K562 (cell line): ENCODE data around the gene ORAI3. TPM values are rescaled to one million over a fixed set of nuclear protein-coding genes. Genes with fewer than 3 reads are reported as not detected.

ENCODE experiments used
- CGGBP1 ChIP-seq: fragments of 250-450 bp; sonication (Bioruptor Pico); IDR thresholded peaks from 2 replicates; pipeline ENCODE4 v1.9.0; 2021; ENCODE audit warnings: mild to moderate bottlenecking
- ELK3 ChIP-seq: fragments of 450-650 bp; formaldehyde crosslinking; IDR thresholded peaks from 2 replicates; pipeline ENCODE4 v1.4.0; 2020; ENCODE audit warnings: mild to moderate bottlenecking
- KHSRP ChIP-seq: fragments of 450-650 bp; IDR thresholded peaks from 2 replicates; pipeline ENCODE4 v1.6.1; 2017
- LEF1 ChIP-seq: fragments of 450-650 bp; IDR thresholded peaks from 2 replicates; pipeline ENCODE4 v1.6.1; 2016; ENCODE audit warnings: mild to moderate bottlenecking
- MCM2 ChIP-seq: fragments of 450-650 bp; IDR thresholded peaks from 2 replicates; pipeline ENCODE4 v1.6.1; 2017; ENCODE audit warnings: low read depth, mild to moderate bottlenecking
- MEF2D ChIP-seq: conservative IDR thresholded peaks from 2 replicates; pipeline ENCODE4 v1.6.1; 2016; ENCODE audit warnings: low read depth, missing genetic modification characterization, missing compliant biosample characterization
- PML ChIP-seq: IDR thresholded peaks from 2 replicates; pipeline ENCODE4 v1.6.1; 2012; ENCODE audit warnings: low read length, inconsistent platforms
- RNF219 ChIP-seq: fragments of 250-450 bp; sonication (Bioruptor Pico); IDR thresholded peaks from 2 replicates; pipeline ENCODE4 v1.5.0; 2022; ENCODE audit warnings: mild to moderate bottlenecking
- SREBF2 ChIP-seq: sonication (generic); formaldehyde crosslinking; IDR thresholded peaks from 2 replicates; pipeline ENCODE4 v1.4.0; 2020; ENCODE audit warnings: mild to moderate bottlenecking, missing genetic modification reagents
- SRSF1 ChIP-seq: fragments of 200-400 bp; formaldehyde crosslinking; IDR thresholded peaks from 2 replicates; pipeline ENCODE4 v1.6.1; 2017; ENCODE audit warnings: mild to moderate bottlenecking, low read depth, low read length, moderate library complexity
- TFE3 ChIP-seq: fragments of 450-650 bp; formaldehyde crosslinking; IDR thresholded peaks from 2 replicates; pipeline ENCODE4 v1.4.0; 2020; ENCODE audit warnings: mild to moderate bottlenecking, mixed read lengths
- ZBTB12 ChIP-seq: fragments of 250-450 bp; sonication (Bioruptor Pico); IDR thresholded peaks from 2 replicates; pipeline ENCODE4 v1.4.0; 2020
- ZC3H8 ChIP-seq: fragments of 450-650 bp; IDR thresholded peaks from 2 replicates; pipeline ENCODE4 v1.6.1; 2017
- ZEB2 ChIP-seq: fragments of 450-650 bp; IDR thresholded peaks from 2 replicates; pipeline ENCODE4 v1.6.1; 2016
- ZNF12 ChIP-seq: sonication (generic); formaldehyde crosslinking; IDR thresholded peaks from 2 replicates; pipeline ENCODE4 v1.4.0; 2020; ENCODE audit warnings: mild to moderate bottlenecking, missing genetic modification reagents
- ZNF184 ChIP-seq: sonication (generic); formaldehyde crosslinking; IDR thresholded peaks from 2 replicates; pipeline ENCODE4 v1.5.0; 2020; ENCODE audit warnings: missing genetic modification reagents
- ZNF41 ChIP-seq: fragments of 250-450 bp; sonication (Bioruptor Pico); conservative IDR thresholded peaks from 2 replicates; pipeline ENCODE4 v1.4.0; 2020; ENCODE audit warnings: mild to moderate bottlenecking
- ZNF551 ChIP-seq: fragments of 250-450 bp; sonication (Bioruptor Pico); IDR thresholded peaks from 2 replicates; pipeline ENCODE4 v1.5.0; 2021; ENCODE audit warnings: mild to moderate bottlenecking, moderate library complexity
- polyA plus RNA-seq, 8 experiments: library from polyadenylated mRNA; depleted of rRNA in 4 of 8; stranded (reverse) in 5 of 8; unstranded in 3 of 8; fragments of >200 nt; fragmentation: Nextera tagmentation in 2 of 8; fragmentation: Illumina TruSeq in 1 of 8; extraction: Ambion mirVana in 2 of 8; extraction: Trizol in 1 of 8; gene quantifications; 2 replicates each; pipeline versions ENCODE4 v1.2.1 to v1.2.3, GENCODE V29; 2011 to 2014; ENCODE audit warnings: inconsistent platforms in 1 of 8, missing spikeins in 1 of 8
- total RNA-seq, 7 experiments: library from RNA; depleted of rRNA in 6 of 7; stranded (reverse); fragments of >200 nt in 6 of 7; fragmentation: Illumina TruSeq in 2 of 7; extraction: Trizol in 2 of 7; gene quantifications; 2 replicates each; pipeline versions ENCODE4 v1.2.1 to v1.2.3, GENCODE V29; 2011 to 2021; ENCODE audit warnings: low replicate concordance in 1 of 7

Gene ORAI3
- total and polyA plus RNA-seq, 9 of the 15 experiments (the other 6 are each of a cell fraction or from before 2014, with no cell fraction given) = 4.9 to 23.3 (median 14.1) TPM

- TF ChIP-seq RNF219 = no peak
- no peak for TF ChIP-seq PML
- TF ChIP-seq ZBTB12 = no peak
- TF ChIP-seq ZNF12 (CRISPR knock-in tag) = no peak
- no peak for TF ChIP-seq ZEB2
- TF ChIP-seq MCM2 = no peak
- no peak for TF ChIP-seq LEF1
- TF ChIP-seq MEF2D (tag) = 0 out of 2 replicates have a peak, but pooled peaks have one; percentile 1
- TF ChIP-seq ZNF184 (CRISPR knock-in tag) = no peak
- no peak for TF ChIP-seq ZNF41
- TF ChIP-seq KHSRP = no peak
- no peak for TF ChIP-seq TFE3 (CRISPR knock-in tag)
- no peak for TF ChIP-seq SREBF2 (CRISPR knock-in tag)
- TF ChIP-seq ZC3H8 = no peak
- no peak for TF ChIP-seq ZNF551 (CRISPR knock-in tag)
- no peak for TF ChIP-seq SRSF1
- TF ChIP-seq CGGBP1 (CRISPR knock-in tag) = no peak
- TF ChIP-seq ELK3 (CRISPR knock-in tag) = no peak
Measured at GRCh38 chr16:30902029-30902972, 46.6 kb upstream of the ORAI3 start (continued).
